Nephron (organoid): Measurements from ENCODE around the gene ZBTB18.
"Not testable (repeated sequence)": the region's sequence is repeated elsewhere in the genome, so short reads cannot be mapped to it uniquely, and the experiment has no call there.

Source experiments
- H3K27ac Mint-ChIP-seq, 3 experiments: 2 replicates each; pipeline ENCODE4 v1.8.0; 2020; ENCODE audit warnings: mixed read lengths in 3 of 3, mild to moderate bottlenecking in 2 of 3, moderate library complexity in 1 of 3
- H3K27me3 Mint-ChIP-seq: 2 replicates; pipeline ENCODE4 v1.8.0; 2021; ENCODE audit warnings: low read depth, mild to moderate bottlenecking, moderate library complexity, mixed read lengths
- H3K36me3 Mint-ChIP-seq: 2 replicates; pipeline ENCODE4 v1.8.0; 2020; ENCODE audit warnings: low read depth, mixed read lengths
- H3K4me1 Mint-ChIP-seq: 2 replicates; pipeline ENCODE4 v1.8.0; 2020; ENCODE audit warnings: mixed read lengths
- H3K4me3 Mint-ChIP-seq, 3 experiments: 2 replicates each; pipeline ENCODE4 v1.8.0; 2020; ENCODE audit warnings: mild to moderate bottlenecking in 3 of 3, mixed read lengths in 3 of 3, moderate library complexity in 2 of 3
- H3K9me3 Mint-ChIP-seq: 2 replicates; pipeline ENCODE4 v1.8.0; 2020; ENCODE audit warnings: mixed read lengths
- CTCF ChIP-seq, 3 experiments: fragments of 200-600 bp; sonication (generic); IDR thresholded peaks; one replicate each; pipeline ENCODE4 v1.5.0; 2021; ENCODE audit warnings: antibody characterized with exemption in 3 of 3; ENCODE audit not compliant: unreplicated experiment in 3 of 3

ZBTB18 gene

GRCh38 chr1:244010703-244011123 is 40.4 kb upstream of the ZBTB18 start:
- Mint-ChIP-seq H3K36me3 (no peaks in the 10 kb centered on the region), H3K9me3 (no peaks in the 10 kb centered on the region), H3K4me3 (no peak overlapping the region), H3K4me1 (no peaks in the 10 kb centered on the region), H3K27ac (no peak overlapping the region), H3K27me3 (peaks cover 18% of the 10 kb centered on the region)
- no peak for TF ChIP-seq CTCF (IDR thresholded peaks at IDR 0.05; ENCODE audit: unreplicated experiment in 3 of 3)

- no peak for TF ChIP-seq CTCF (IDR thresholded peaks at IDR 0.05; ENCODE audit: unreplicated experiment in 3 of 3)
- Mint-ChIP-seq H3K4me3 (no peak overlapping the region), H3K27me3 (peaks cover 18% of the 10 kb centered on the region), H3K4me1 (no peaks in the 10 kb centered on the region), H3K36me3 (no peaks in the 10 kb centered on the region), H3K9me3 (no peaks in the 10 kb centered on the region), H3K27ac (no peak overlapping the region)
Measured at GRCh38 chr1:244011271-244011670, 39.8 kb upstream of the ZBTB18 start.

GRCh38 chr1:244011786-244012185 is 39.3 kb upstream of the ZBTB18 start:
- Mint-ChIP-seq H3K36me3 (no peaks in the 10 kb centered on the region), H3K9me3 (no peaks in the 10 kb centered on the region), H3K27ac (no peak overlapping the region), H3K4me3 (no peak overlapping the region), H3K27me3 (peaks cover 18% of the 10 kb centered on the region), H3K4me1 (no peaks in the 10 kb centered on the region)
- no peak for TF ChIP-seq CTCF (IDR thresholded peaks at IDR 0.05; ENCODE audit: unreplicated experiment in 3 of 3)

- no peaks in the 10 kb centered on the region for H3K9me3 Mint-ChIP-seq
- no peaks in the 10 kb centered on the region for H3K4me1 Mint-ChIP-seq
- peaks cover 18% of the 10 kb centered on the region for H3K27me3 Mint-ChIP-seq
- no peak for TF ChIP-seq CTCF (IDR thresholded peaks at IDR 0.05; ENCODE audit: unreplicated experiment in 3 of 3)
- H3K4me3 Mint-ChIP-seq, result no peak overlapping the region
- no peaks in the 10 kb centered on the region for H3K36me3 Mint-ChIP-seq
- H3K27ac Mint-ChIP-seq, result no peak overlapping the region
Measured at GRCh38 chr1:244012202-244012601, 38.9 kb upstream of the ZBTB18 start.

GRCh38 chr1:244013100-244013499 is 38.0 kb upstream of the ZBTB18 start:
- H3K36me3 Mint-ChIP-seq, result no peaks in the 10 kb centered on the region
- H3K4me1 Mint-ChIP-seq, result no peaks in the 10 kb centered on the region
- H3K27me3 Mint-ChIP-seq, result peaks cover 18% of the 10 kb centered on the region
- no peak overlapping the region for H3K4me3 Mint-ChIP-seq
- TF ChIP-seq CTCF (IDR thresholded peaks at IDR 0.05; ENCODE audit: unreplicated experiment in 3 of 3), result no peak
- H3K27ac Mint-ChIP-seq, result no peak overlapping the region
- H3K9me3 Mint-ChIP-seq, result no peaks in the 10 kb centered on the region

- H3K9me3 Mint-ChIP-seq, H3K27ac Mint-ChIP-seq, H3K36me3 Mint-ChIP-seq, H3K4me3 Mint-ChIP-seq, H3K4me1 Mint-ChIP-seq: not testable (repeated sequence)
- peaks cover 18% of the 10 kb centered on the region for H3K27me3 Mint-ChIP-seq
Measured at GRCh38 chr1:244014862-244015261, 36.2 kb upstream of the ZBTB18 start.
